Upper lobe of left lung (tissue), 4 donors: ENCODE data around the gene ARHGEF10L.

Source experiments
- CTCF ChIP-seq, 6 experiments: fragments of 450-650 bp in 4 of 6; fragments of 200-600 bp in 2 of 6; sonication (generic) in 2 of 6; IDR thresholded peaks; one replicate each; pipeline ENCODE4 v1.5.1; 2016 to 2019; ENCODE audit warnings: antibody characterized with exemption in 6 of 6
- EP300 ChIP-seq, 4 donors: sonication (generic); formaldehyde crosslinking; IDR thresholded peaks; one replicate each; pipeline ENCODE4 v1.5.1; 2017; ENCODE audit warnings: antibody characterized with exemption in 4 of 4, control low read depth in 2 of 4
- POLR2A ChIP-seq, 4 donors: fragments of 450-650 bp; IDR thresholded peaks; one replicate each; pipeline ENCODE4 v1.5.1; 2016 to 2017; ENCODE audit warnings: antibody characterized with exemption in 4 of 4, mild to moderate bottlenecking in 2 of 4

- TF ChIP-seq CTCF (IDR thresholded peaks at IDR 0.05), result no peak
- TF ChIP-seq POLR2A (IDR thresholded peaks at IDR 0.05), result no peak
- no peak for TF ChIP-seq EP300 (IDR thresholded peaks at IDR 0.05)
These were observed 206.0 kb downstream of the ARHGEF10L start for GRCh38 chr1:17745479-17745955.
